ENCODE data around the gene TRIM37. TPM values are rescaled to one million over a fixed set of nuclear protein-coding genes. Genes with fewer than 3 reads are reported as not detected.

TRIM37 gene, protein sequence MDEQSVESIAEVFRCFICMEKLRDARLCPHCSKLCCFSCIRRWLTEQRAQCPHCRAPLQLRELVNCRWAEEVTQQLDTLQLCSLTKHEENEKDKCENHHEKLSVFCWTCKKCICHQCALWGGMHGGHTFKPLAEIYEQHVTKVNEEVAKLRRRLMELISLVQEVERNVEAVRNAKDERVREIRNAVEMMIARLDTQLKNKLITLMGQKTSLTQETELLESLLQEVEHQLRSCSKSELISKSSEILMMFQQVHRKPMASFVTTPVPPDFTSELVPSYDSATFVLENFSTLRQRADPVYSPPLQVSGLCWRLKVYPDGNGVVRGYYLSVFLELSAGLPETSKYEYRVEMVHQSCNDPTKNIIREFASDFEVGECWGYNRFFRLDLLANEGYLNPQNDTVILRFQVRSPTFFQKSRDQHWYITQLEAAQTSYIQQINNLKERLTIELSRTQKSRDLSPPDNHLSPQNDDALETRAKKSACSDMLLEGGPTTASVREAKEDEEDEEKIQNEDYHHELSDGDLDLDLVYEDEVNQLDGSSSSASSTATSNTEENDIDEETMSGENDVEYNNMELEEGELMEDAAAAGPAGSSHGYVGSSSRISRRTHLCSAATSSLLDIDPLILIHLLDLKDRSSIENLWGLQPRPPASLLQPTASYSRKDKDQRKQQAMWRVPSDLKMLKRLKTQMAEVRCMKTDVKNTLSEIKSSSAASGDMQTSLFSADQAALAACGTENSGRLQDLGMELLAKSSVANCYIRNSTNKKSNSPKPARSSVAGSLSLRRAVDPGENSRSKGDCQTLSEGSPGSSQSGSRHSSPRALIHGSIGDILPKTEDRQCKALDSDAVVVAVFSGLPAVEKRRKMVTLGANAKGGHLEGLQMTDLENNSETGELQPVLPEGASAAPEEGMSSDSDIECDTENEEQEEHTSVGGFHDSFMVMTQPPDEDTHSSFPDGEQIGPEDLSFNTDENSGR
- total RNA-seq = 10 to 100 TPM; 24.2 to 39.0 TPM
- polyA plus RNA-seq = 1 to 10 TPM; 9.1 to 9.4 TPM
- long read RNA-seq, donor 1 = 0 reads
- long read RNA-seq, donor 2, partial matches to known transcripts = 0 of 1 reads
- long read RNA-seq, donor 2, other reads (novel, unspliced or antisense) = 0 of 1 reads
- long read RNA-seq, donor 3, full-length matches to known transcripts = 1 of 1 reads
- long read RNA-seq, donor 3, partial matches to known transcripts = 0 of 1 reads
- long read RNA-seq, donor 3, other reads (novel, unspliced or antisense) = 0 of 1 reads
- long read RNA-seq, donor 4, partial matches to known transcripts = 10 of 10 reads
- long read RNA-seq, donor 4, other reads (novel, unspliced or antisense) = 0 of 10 reads
- long read RNA-seq, donor 5, full-length matches to known transcripts = 8 of 8 reads
- long read RNA-seq, donor 5, partial matches to known transcripts = 0 of 8 reads
- long read RNA-seq, donor 5, other reads (novel, unspliced or antisense) = 0 of 8 reads

DNA sequence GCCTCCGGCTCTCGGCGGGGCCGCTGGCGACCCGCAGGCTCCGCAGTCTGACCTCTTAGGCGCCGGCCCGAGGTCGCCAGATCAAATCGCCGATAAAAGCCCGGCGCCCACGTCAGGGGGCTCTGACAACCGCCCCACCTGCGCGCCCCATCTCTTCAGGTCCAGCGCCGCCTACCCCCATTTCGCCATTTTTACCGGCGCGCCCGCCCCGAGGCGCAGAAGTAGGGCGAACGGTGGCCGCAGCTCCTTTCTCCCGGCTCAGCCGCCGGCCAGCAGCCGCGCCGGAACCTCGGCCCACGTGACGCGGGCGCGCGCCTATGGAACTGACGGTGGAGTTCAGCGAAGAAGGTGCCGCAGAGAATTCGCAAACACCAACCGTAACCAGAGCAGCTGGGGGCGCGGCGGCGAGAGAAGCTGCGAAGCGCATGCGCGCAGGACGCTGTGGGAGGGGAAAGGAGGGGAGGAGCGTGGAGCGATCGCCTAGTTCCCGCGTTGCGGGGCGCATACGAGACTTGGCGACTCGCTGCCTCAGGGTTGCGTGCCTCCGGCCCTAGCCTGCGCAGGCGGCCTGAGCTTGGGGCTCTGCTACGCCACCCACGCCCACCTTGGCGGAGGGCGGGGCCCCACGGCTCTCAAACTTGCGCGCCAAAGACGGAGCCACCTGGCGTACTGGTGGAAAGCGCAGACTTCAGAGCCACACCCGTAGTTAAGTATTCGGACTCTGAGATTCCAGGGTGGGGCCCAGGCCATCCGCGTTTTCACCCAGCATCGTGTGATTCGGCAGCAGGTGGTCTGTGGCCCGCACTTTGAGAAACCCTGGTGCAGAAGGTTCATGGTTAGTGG, at the start of gene TRIM37:
TRIM37 (minus strand) TSS at position 418 of the 843 bp plus-strand sequence. CDS start 419 bp downstream, outside the sequence.
- no peaks in the 10 kb centered on the region for H3K27me3 ChIP-seq (ENCODE audit: control insufficient read depth in 3 of 3, insufficient read depth in 3 of 3, low read length in 2 of 3)
- DNase-seq (peak; percentile 99), ATAC-seq (ENCODE audit: insufficient read depth, low FRiP score) (peak; percentile 96)
- H3K9me3 ChIP-seq (ENCODE audit: control insufficient read depth in 4 of 4, insufficient read depth in 3 of 4, low read length in 3 of 4) = no peaks in the 10 kb centered on the region
- WGBS, 2 donors = 0 to 1% methylated on average over 68 to 89 of the region's 89 CpGs
- TF ChIP-seq, protein P1, sequence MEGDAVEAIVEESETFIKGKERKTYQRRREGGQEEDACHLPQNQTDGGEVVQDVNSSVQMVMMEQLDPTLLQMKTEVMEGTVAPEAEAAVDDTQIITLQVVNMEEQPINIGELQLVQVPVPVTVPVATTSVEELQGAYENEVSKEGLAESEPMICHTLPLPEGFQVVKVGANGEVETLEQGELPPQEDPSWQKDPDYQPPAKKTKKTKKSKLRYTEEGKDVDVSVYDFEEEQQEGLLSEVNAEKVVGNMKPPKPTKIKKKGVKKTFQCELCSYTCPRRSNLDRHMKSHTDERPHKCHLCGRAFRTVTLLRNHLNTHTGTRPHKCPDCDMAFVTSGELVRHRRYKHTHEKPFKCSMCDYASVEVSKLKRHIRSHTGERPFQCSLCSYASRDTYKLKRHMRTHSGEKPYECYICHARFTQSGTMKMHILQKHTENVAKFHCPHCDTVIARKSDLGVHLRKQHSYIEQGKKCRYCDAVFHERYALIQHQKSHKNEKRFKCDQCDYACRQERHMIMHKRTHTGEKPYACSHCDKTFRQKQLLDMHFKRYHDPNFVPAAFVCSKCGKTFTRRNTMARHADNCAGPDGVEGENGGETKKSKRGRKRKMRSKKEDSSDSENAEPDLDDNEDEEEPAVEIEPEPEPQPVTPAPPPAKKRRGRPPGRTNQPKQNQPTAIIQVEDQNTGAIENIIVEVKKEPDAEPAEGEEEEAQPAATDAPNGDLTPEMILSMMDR (IDR thresholded peaks at IDR 0.05; ENCODE audit: control extremely low read depth, extremely low read depth) = no peak
- H3K4me3 ChIP-seq = peak within 1 kb of the TSS; percentile 82
- H3K9ac ChIP-seq (ENCODE audit: insufficient read depth in 1 of 2, low read length in 2 of 2) = peak within 1 kb of the TSS; percentile 83 to 91
- peak within 1 kb of the TSS; percentile 94 for H3K27ac ChIP-seq (ENCODE audit: low read depth in 1 of 2, low read length in 1 of 2)
- peaks cover 0 to 16% (median 4%) of the 10 kb centered on the region in 5 donors for H3K4me1 ChIP-seq (ENCODE audit: control insufficient read depth in 5 of 5, insufficient read depth in 5 of 5, low read length in 5 of 5)
- H3K36me3 ChIP-seq (ENCODE audit: control insufficient read depth in 4 of 4, insufficient read depth in 4 of 4, low read length in 4 of 4) = peaks cover 0 to 14% (median 3%) of the 10 kb centered on the region in 4 donors

DNA sequence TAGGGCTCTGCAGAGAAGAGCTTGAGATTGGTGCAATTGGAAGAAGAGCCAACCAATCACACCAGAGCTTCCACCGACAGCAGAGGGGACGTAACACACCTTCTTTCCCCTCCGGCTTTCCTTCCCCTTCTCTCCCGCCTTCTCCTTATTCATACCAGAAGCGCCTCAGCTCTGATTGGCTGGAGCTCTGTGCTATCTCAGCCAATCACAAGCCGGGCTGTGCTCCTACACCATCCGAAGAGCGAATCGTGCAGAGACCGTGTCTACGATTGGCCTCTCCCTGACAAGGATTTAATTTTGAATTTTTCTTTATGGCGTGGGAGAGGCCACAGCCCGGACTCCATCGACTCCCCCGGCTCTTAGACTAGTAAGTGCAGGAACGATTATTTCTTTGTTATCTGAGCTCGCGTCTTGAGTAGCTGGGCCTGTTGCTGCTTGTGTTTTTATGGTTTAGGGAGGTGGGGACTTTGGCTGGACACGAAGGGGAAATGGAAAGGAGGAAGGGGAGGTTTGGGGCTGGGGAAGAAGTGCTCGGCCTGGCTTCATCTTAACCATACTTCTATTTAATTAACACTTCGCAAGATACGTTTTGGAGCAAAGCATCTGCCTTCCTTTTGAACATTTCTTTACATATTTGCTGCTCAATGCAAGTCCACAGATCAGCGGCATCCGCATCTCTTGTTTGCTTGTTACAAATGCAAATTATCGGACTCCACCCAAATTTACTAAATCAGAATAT, 48.9 kb upstream of the TRIM37 start, which contains the start of gene PRR11:
PRR11 (plus strand) TSS at position 308 of the 739 bp plus-strand sequence. CDS start 14,007 bp downstream, outside the sequence.
- Histone ChIP-seq H3K4me3 (peak within 1 kb of the TSS; percentile 64), H3K36me3 (ENCODE audit: control insufficient read depth in 4 of 4, insufficient read depth in 4 of 4, low read length in 4 of 4) (no peaks in the 10 kb centered on the region), H3K4me1 (ENCODE audit: control insufficient read depth in 5 of 5, insufficient read depth in 5 of 5, low read length in 5 of 5) (peaks cover 3 to 36% (median 7%) of the 10 kb centered on the region in 5 donors), H3K9ac (ENCODE audit: insufficient read depth in 1 of 2, low read length in 2 of 2) (peak within 1 kb of the TSS; percentile 93 to 97), H3K27me3 (ENCODE audit: control insufficient read depth in 3 of 3, insufficient read depth in 3 of 3, low read length in 2 of 3) (no peaks in the 10 kb centered on the region), H3K27ac (ENCODE audit: low read depth in 1 of 2, low read length in 1 of 2) (peak within 1 kb of the TSS; percentile 62 to 78), H3K9me3 (ENCODE audit: control insufficient read depth in 4 of 4, insufficient read depth in 3 of 4, low read length in 3 of 4) (no peaks in the 10 kb centered on the region)
- DNase-seq (peak; percentile 99 to 100 (median 100)), ATAC-seq (ENCODE audit: insufficient read depth, low FRiP score) (peak; percentile 91)
- WGBS, 2 donors = 0 to 1% methylated on average over 25 of the region's 25 CpGs
- TF ChIP-seq, protein P1 (IDR thresholded peaks at IDR 0.05; ENCODE audit: control extremely low read depth, extremely low read depth) = no peak

Data from lung (tissue), 16 donors.